IMR-90 (cell line): ENCODE results near the gene PLXND1. TPM values are rescaled to one million over a fixed set of nuclear protein-coding genes. Genes with fewer than 3 reads are reported as not detected.

Experiments
- ATAC-seq: fragments of 200-7000 bp; cut with Tn5 transposase; 2 replicates; pipeline ENCODE4 v1.9.1; 2020; ENCODE audit warnings: low read depth, mild to moderate bottlenecking, moderate library complexity
- BruUV-seq: library from RNA; stranded (reverse); fragments of 400-500 nt; replicated peaks from 2 replicates; lab custom pipeline; 2021; lab: Mats Ljungman, UMichigan
- CTCF ChIA-PET: fragments of 300-600 bp; formaldehyde crosslinking; extraction: SDS; loops from one replicate; lab custom pipeline; 2021; ENCODE audit warnings: antibody characterized with exemption; lab: Yijun Ruan, JAX
- POLR2A ChIA-PET: fragments of 300-600 bp; sonication (Branson Sonifier 250); formaldehyde crosslinking; loops from one replicate; lab custom pipeline; 2022; ENCODE audit warnings: antibody characterized with exemption; ENCODE audit not compliant: unreplicated experiment; lab: Charles Lee
- DNase-seq: peaks from one replicate; pipeline ENCODE4 v3.0.0; 2013
- H2AFZ ChIP-seq: replicated peaks from 2 replicates; pipeline ENCODE3; 2013; ENCODE audit warnings: low read length, mild to moderate bottlenecking; ENCODE audit not compliant: poor library complexity
- H2AK5ac ChIP-seq: 2 replicates; pipeline ENCODE4 v1.6.1; 2013; ENCODE audit warnings: low read depth, low read length, inconsistent platforms
- H2AK9ac ChIP-seq: replicated peaks from 2 replicates; pipeline ENCODE3; 2013; ENCODE audit warnings: mild to moderate bottlenecking, low read depth, low read length, moderate library complexity; ENCODE audit not compliant: poor library complexity
- H2BK120ac ChIP-seq: 2 replicates; pipeline ENCODE4 v1.6.1; 2013; ENCODE audit warnings: low read depth, low read length, inconsistent platforms
- H2BK15ac ChIP-seq: 3 replicates; pipeline ENCODE4 v1.6.1; 2013; ENCODE audit warnings: low read depth, low read length, inconsistent platforms
- H2BK20ac ChIP-seq: 2 replicates; pipeline ENCODE4 v1.6.1; 2013; ENCODE audit warnings: low read depth, mild to moderate bottlenecking, inconsistent platforms, low read length, moderate library complexity
- H2BK5ac ChIP-seq: 2 replicates; pipeline ENCODE4 v1.6.1; 2013; ENCODE audit warnings: mild to moderate bottlenecking, low read depth, low read length, inconsistent platforms; ENCODE audit not compliant: poor library complexity, severe bottlenecking
- H3K14ac ChIP-seq: replicated peaks from 2 replicates; pipeline ENCODE4 v1.6.1; 2013; ENCODE audit warnings: low read depth, low read length, inconsistent platforms
- H3K18ac ChIP-seq: 2 replicates; pipeline ENCODE4 v1.6.1; 2013; ENCODE audit warnings: low read depth, low read length, control low read depth
- H3K23ac ChIP-seq: 2 replicates; pipeline ENCODE4 v1.6.1; 2013; ENCODE audit warnings: low read depth, low read length, inconsistent platforms
- H3K27ac ChIP-seq: 2 replicates; pipeline ENCODE4 v1.5.1; 2013; ENCODE audit warnings: mild to moderate bottlenecking, control low read depth, low read length; ENCODE audit not compliant: insufficient read depth
- H3K27me3 ChIP-seq: 2 replicates; pipeline ENCODE4 v1.6.1; 2013; ENCODE audit warnings: low read length; ENCODE audit not compliant: control insufficient read depth, insufficient read depth
- H3K36me3 ChIP-seq: 2 replicates; pipeline ENCODE4 v1.6.1; 2013; ENCODE audit warnings: low read length, mixed read lengths; ENCODE audit not compliant: control insufficient read depth, insufficient read depth
- H3K4ac ChIP-seq: 2 replicates; pipeline ENCODE4 v1.6.1; 2013; ENCODE audit warnings: low read depth, low read length, inconsistent platforms
- H3K4me1 ChIP-seq: 2 replicates; pipeline ENCODE4 v1.6.1; 2013; ENCODE audit warnings: low read length, mixed read lengths; ENCODE audit not compliant: control insufficient read depth, insufficient read depth
- H3K4me2 ChIP-seq: 2 replicates; pipeline ENCODE4 v1.6.1; 2013; ENCODE audit warnings: low read depth, mild to moderate bottlenecking, control low read depth, low read length, moderate library complexity
- H3K4me3 ChIP-seq: 2 replicates; pipeline ENCODE4 v1.5.1; 2013; ENCODE audit warnings: low read depth, mild to moderate bottlenecking, control low read depth, low read length, moderate library complexity; ENCODE audit not compliant: insufficient read depth
- H3K56ac ChIP-seq: 2 replicates; pipeline ENCODE4 v1.6.1; 2013; ENCODE audit warnings: low read length, inconsistent platforms; ENCODE audit not compliant: insufficient read depth; ENCODE audit errors: extremely low read depth
- H3K79me1 ChIP-seq, 2 experiments: 2 replicates each; pipeline ENCODE4 v1.6.1; 2013; ENCODE audit warnings: low read length in 2 of 2, inconsistent platforms in 1 of 2, low read depth in 1 of 2
- H3K9ac ChIP-seq: 2 replicates; pipeline ENCODE4 v1.6.1; 2013; ENCODE audit warnings: low read depth, low read length, control low read depth
- H3K9me1 ChIP-seq: 2 replicates; pipeline ENCODE4 v1.6.1; 2013; ENCODE audit warnings: low read length, inconsistent platforms; ENCODE audit not compliant: insufficient read depth
- H3K9me3 ChIP-seq: 2 replicates; pipeline ENCODE4 v1.6.1; 2013; ENCODE audit warnings: low read length; ENCODE audit not compliant: control insufficient read depth, insufficient read depth
- H4K20me1 ChIP-seq: 2 replicates; pipeline ENCODE4 v1.6.1; 2013; ENCODE audit warnings: low read length, inconsistent platforms; ENCODE audit not compliant: insufficient read depth
- H4K5ac ChIP-seq: 2 replicates; pipeline ENCODE4 v1.6.1; 2013; ENCODE audit warnings: mild to moderate bottlenecking, low read depth, low read length, control low read depth
- H4K8ac ChIP-seq, 2 experiments: 2 replicates each; pipeline ENCODE4 v1.6.1; 2013; ENCODE audit warnings: low read depth in 2 of 2, low read length in 2 of 2, control low read depth in 1 of 2, inconsistent platforms in 1 of 2
- H4K91ac ChIP-seq: 2 replicates; pipeline ENCODE4 v1.6.1; 2013; ENCODE audit warnings: low read depth, low read length, inconsistent platforms; ENCODE audit not compliant: insufficient read depth
- BHLHE40 ChIP-seq: fragments of 150-350 bp; IDR thresholded peaks from 2 replicates; pipeline ENCODE4 v1.6.1; 2016; ENCODE audit warnings: mild to moderate bottlenecking, low read depth, low read length
- CEBPB ChIP-seq: IDR thresholded peaks from 2 replicates; pipeline ENCODE4 v1.6.1; 2012; ENCODE audit warnings: low read depth, low read length, improper control_type of control experiment
- CHD1 ChIP-seq: IDR thresholded peaks from 2 replicates; pipeline ENCODE4 v1.6.1; 2012; ENCODE audit warnings: low read depth, low read length, improper control_type of control experiment
- CTCF ChIP-seq: conservative IDR thresholded peaks from 2 replicates; pipeline ENCODE4 v1.5.1; 2012; ENCODE audit warnings: mild to moderate bottlenecking, low read depth, low read length, improper control_type of control experiment
- ELK1 ChIP-seq: fragments of 150-350 bp; IDR thresholded peaks from 2 replicates; pipeline ENCODE4 v1.6.1; 2016; ENCODE audit warnings: low read depth, mild to moderate bottlenecking, low read length, moderate library complexity, borderline replicate concordance
- MAFK ChIP-seq: IDR thresholded peaks from 2 replicates; pipeline ENCODE4 v1.6.1; 2012; ENCODE audit warnings: low read depth, low read length, improper control_type of control experiment
- NFE2L2 ChIP-seq: fragments of 150-350 bp; IDR thresholded peaks from 2 replicates; pipeline ENCODE4 v1.6.1; 2016; ENCODE audit warnings: low read depth, mild to moderate bottlenecking, low read length
- POLR2A ChIP-seq: IDR thresholded peaks from 2 replicates; pipeline ENCODE4 v1.6.1; 2012; ENCODE audit warnings: mild to moderate bottlenecking, low read depth, low read length
- RAD21 ChIP-seq: IDR thresholded peaks from 2 replicates; pipeline ENCODE4 v1.6.1; 2012; ENCODE audit warnings: low read length, improper control_type of control experiment
- RCOR1 ChIP-seq: IDR thresholded peaks from 2 replicates; pipeline ENCODE4 v1.6.1; 2012; ENCODE audit warnings: mild to moderate bottlenecking, low read length, improper control_type of control experiment; ENCODE audit not compliant: insufficient replicate concordance
- RFX5 ChIP-seq: IDR thresholded peaks from 2 replicates; pipeline ENCODE4 v1.8.0; 2012; ENCODE audit warnings: low read depth, mild to moderate bottlenecking, low read length, moderate library complexity
- SMC3 ChIP-seq: fragments of 150-350 bp; IDR thresholded peaks from 2 replicates; pipeline ENCODE4 v1.6.1; 2016; ENCODE audit warnings: low read depth, mild to moderate bottlenecking, antibody characterized with exemption, low read length, moderate library complexity
- USF2 ChIP-seq: fragments of 150-350 bp; IDR thresholded peaks from 2 replicates; pipeline ENCODE4 v1.6.1; 2017; ENCODE audit warnings: mild to moderate bottlenecking, antibody characterized with exemption, low read length, low read depth
- WGBS, 2 experiments: methylation state at CpG; one replicate each; pipeline versions ENCODE4 v1.1.5 to v1.1.7; 2013; ENCODE audit warnings: missing lambda C conversion rate in 2 of 2; ENCODE audit not compliant: insufficient read length in 1 of 2; ENCODE audit errors: extremely low coverage in 2 of 2; 5-methylcytosine and 5-hydroxymethylcytosine counted together
- dilution Hi-C: fragments of 300-500 bp; cut with HindIII; formaldehyde crosslinking; loops from one replicate; pipeline ENCODE4 v1.14.3; 2018; ENCODE audit warnings: low sequenced_read_pairs; ENCODE audit not compliant: unreplicated experiment
- in situ Hi-C: fragments of 300-500 bp; cut with MboI; formaldehyde crosslinking; loops from 3 replicates; pipeline ENCODE4 v1.14.3; 2019; ENCODE audit warnings: low sequenced_read_pairs, inconsistent platforms, mixed read lengths
- intact Hi-C: fragments of 100-400 bp; cut with micrococcal nuclease; formaldehyde crosslinking; loops from 2 replicates; pipeline ENCODE4 v1.10.0; 2022
- polyA plus RNA-seq, 3 experiments: library from polyadenylated mRNA; depleted of rRNA; stranded (reverse); fragments of >200 nt; gene quantifications; 2 replicates each; pipeline ENCODE4 v1.2.3, GENCODE V29; 2012; ENCODE audit warnings: low replicate concordance in 1 of 3
- total RNA-seq: library from RNA; depleted of rRNA; stranded (reverse); fragments of >200 nt; gene quantifications from 2 replicates; pipeline ENCODE4 v1.2.3, GENCODE V29; 2012

The PLXND1 gene
- total and polyA plus RNA-seq, 2 of the 4 experiments (the other 2 are of a cell fraction), result 19.2 to 67.1 TPM

- no TSS peak for BruUV-seq
- Histone ChIP-seq H4K91ac (peak overlapping the region; percentile 95), H3K56ac (peak overlapping the region; percentile 86), H4K8ac (peak overlapping the region; percentile 65 to 99), H3K23ac (peak overlapping the region; percentile 90), H3K9ac (peak overlapping the region; percentile 56), H3K36me3 (no peaks in the 10 kb centered on the region), H2AFZ (peak overlapping the region; percentile 82), H2BK15ac (peak overlapping the region; percentile 97; the same call in 2 of the 3 replicates), H2AK5ac (peak overlapping the region; percentile 98), H3K14ac (peak overlapping the region; percentile 95), H3K4ac (peak overlapping the region; percentile 98), H3K4me2 (peak overlapping the region; percentile 52), H2AK9ac (peak overlapping the region; percentile 97), H3K9me1 (peaks cover 29% of the 10 kb centered on the region), H2BK20ac (peak overlapping the region; percentile 89), H3K79me1 (peaks cover 20 to 91% of the 10 kb centered on the region in 2 experiments; a peak in 3 of 4 replicates), H2BK5ac (peak overlapping the region; percentile 90), H4K20me1 (peaks cover 5% of the 10 kb centered on the region; the same call in 1 of the 2 replicates), H3K4me3 (no peak overlapping the region), H3K9me3 (no peaks in the 10 kb centered on the region), H2BK120ac (peak overlapping the region; percentile 93), H3K27ac (peak overlapping the region; percentile 87), H3K4me1 (peaks cover 55% of the 10 kb centered on the region), H4K5ac (peak overlapping the region; percentile 81), H3K27me3 (no peaks in the 10 kb centered on the region), H3K18ac (peak overlapping the region; percentile 68)
- WGBS, 2 experiments, result 7% methylated on average over 6 of the region's 27 CpGs; no CpG with 5 or more reads in 1 of the 2 experiments
- dilution Hi-C loops (no loop called here), in situ Hi-C loops (no loop called here), intact Hi-C loops (loop anchor here (2.0 to 5.0 kb wide), 2 partner anchors 36 to 154 kb away; partner anchors contain the start of gene IFT122)
- DNase-seq (peak; percentile 96), ATAC-seq (peak; percentile 83)
- ChIA-PET POLR2A (interaction anchor here (0.5 to 0.8 kb wide), 5 partner anchors 9 to 443 kb away, joined by 3 to 4 read pairs (median 3); partner anchors contain the start of genes IFT122 and MBD4), CTCF (interaction anchor here (0.9 to 4.2 kb wide), 3 partner anchors 10 to 106 kb away, joined by 3 to 25 read pairs (median 3); partner anchors contain the start of gene PLXND1)
- TF ChIP-seq SMC3 (peak; percentile 25; the same call in 1 of the 2 replicates), ELK1 (no peak), USF2 (no peak), CHD1 (no peak), NFE2L2 (no peak), RAD21 (peak; percentile 39), RFX5 (no peak), POLR2A (no peak), CTCF (no peak), MAFK (no peak), BHLHE40 (0 out of 2 replicates have a peak, but pooled peaks have one; percentile 1), RCOR1 (no peak), CEBPB (peak; percentile 71; the same call in 1 of the 2 replicates)
Measured at GRCh38 chr3:129596194-129597086, 10.0 kb downstream of the PLXND1 start.
